Activated CD4-positive, CD25-positive, alpha-beta regulatory T cell (primary cell): ENCODE data around the gene MAGI1.

ENCODE experiments used
- DNase-seq, 4 experiments: peaks; one replicate each; lab custom pipeline; 2025; lab: John Stamatoyannopoulos, UW

The MAGI1 gene

GRCh38 chr3:65795166-65795565, 243.6 kb downstream of the MAGI1 start:
- DNase-seq: no peak

- no peak for DNase-seq
Observed at GRCh38 chr3:65793495-65794200, 245.1 kb downstream of the MAGI1 start.

- DNase-seq: no peak
Observed at GRCh38 chr3:65788461-65788860, 250.3 kb downstream of the MAGI1 start.

- DNase-seq: no peak
Observed at GRCh38 chr3:65787827-65788226, 250.9 kb downstream of the MAGI1 start.

- no peak for DNase-seq
Observed at GRCh38 chr3:65787340-65787739, 251.4 kb downstream of the MAGI1 start.

GRCh38 chr3:65786890-65787289, 251.8 kb downstream of the MAGI1 start:
- DNase-seq: no peak

- DNase-seq: no peak
Observed at GRCh38 chr3:65785065-65785645, 253.6 kb downstream of the MAGI1 start.

- no peak for DNase-seq
Observed at GRCh38 chr3:65783117-65783516, 255.6 kb downstream of the MAGI1 start.

GRCh38 chr3:65781594-65781993, 257.1 kb downstream of the MAGI1 start:
- no peak for DNase-seq

- DNase-seq: no peak
Observed at GRCh38 chr3:65779390-65779789, 259.3 kb downstream of the MAGI1 start.

- DNase-seq: no peak
Observed at GRCh38 chr3:65778968-65779367, 259.8 kb downstream of the MAGI1 start.

- no peak for DNase-seq
Observed at GRCh38 chr3:65777050-65777449, 261.7 kb downstream of the MAGI1 start.

- DNase-seq: no peak
Observed at GRCh38 chr3:65776494-65776893, 262.2 kb downstream of the MAGI1 start.

GRCh38 chr3:65776081-65776480, 262.6 kb downstream of the MAGI1 start:
- no peak for DNase-seq

- DNase-seq: no peak
Observed at GRCh38 chr3:65772758-65773157, 266.0 kb downstream of the MAGI1 start.

- no peak for DNase-seq
Observed at GRCh38 chr3:65767551-65767950, 271.2 kb downstream of the MAGI1 start.

GRCh38 chr3:65762235-65762580, 276.5 kb downstream of the MAGI1 start:
- DNase-seq: no peak

GRCh38 chr3:65761446-65762234, 277.1 kb downstream of the MAGI1 start:
- no peak for DNase-seq

- DNase-seq: no peak
Observed at GRCh38 chr3:65758876-65759598, 279.7 kb downstream of the MAGI1 start.

- DNase-seq: no peak
Observed at GRCh38 chr3:65758438-65758837, 280.3 kb downstream of the MAGI1 start.

GRCh38 chr3:65752636-65753035, 286.1 kb downstream of the MAGI1 start:
- DNase-seq: no peak

GRCh38 chr3:65751123-65751700, 287.5 kb downstream of the MAGI1 start:
- no peak for DNase-seq
